Measurements from ENCODE around the gene OLFML2A.
"Not testable (repeated sequence)": the region's sequence is repeated elsewhere in the genome, so short reads cannot be mapped to it uniquely, and the experiment has no call there.

OLFML2A gene

GRCh38 chr9:124830593-124830992 lies 53.7 kb downstream of the OLFML2A start:
- no peak for TF ChIP-seq CTCF (IDR thresholded peaks at IDR 0.05; ENCODE audit: low read depth, low read length)
- in situ Hi-C loops (cut with HindIII; ENCODE audit: low sequenced_read_pairs), result no loop called here
- no peak overlapping the region for H3K4me3 ChIP-seq (ENCODE audit: low read depth, low read length)
- DNase-seq (ENCODE audit: low read depth, low spot score), result no peak

DNA sequence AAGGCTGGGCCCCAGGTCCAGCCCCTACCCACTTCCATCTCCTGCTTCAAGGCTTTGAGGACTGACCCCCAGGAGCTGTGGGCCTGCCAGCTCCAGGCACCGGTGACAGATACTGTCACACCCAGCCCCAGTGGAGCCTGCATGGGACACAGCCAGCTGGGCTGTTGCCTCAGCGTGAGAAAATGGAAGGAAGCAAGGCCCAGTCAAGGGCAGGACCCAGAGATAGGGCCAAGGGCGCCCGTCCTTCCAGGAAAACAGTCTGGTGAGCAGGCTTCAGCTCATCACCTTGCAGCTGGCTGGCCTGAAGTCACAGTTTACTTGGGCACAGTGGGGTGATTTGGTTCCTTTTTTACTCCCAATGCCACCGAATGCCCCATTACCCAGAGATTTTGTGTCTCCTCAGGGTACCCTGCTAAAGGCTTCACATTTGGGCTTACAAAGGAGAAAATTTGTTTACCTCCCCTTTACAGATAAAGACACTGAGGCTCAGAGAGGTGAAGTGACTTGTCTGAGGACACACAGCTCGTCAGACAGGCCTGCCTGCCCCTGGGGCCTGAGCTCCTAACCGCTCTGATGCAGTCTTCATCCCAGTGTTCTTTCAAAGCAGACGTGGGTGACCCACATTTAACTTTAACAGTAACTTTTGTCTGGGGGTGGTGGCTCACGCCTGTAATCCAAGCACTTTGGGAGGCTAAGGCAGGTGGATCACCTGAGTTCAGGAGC lies 54.9 kb downstream of the OLFML2A start:
- H3K4me3 ChIP-seq (ENCODE audit: low read depth, low read length), result no peak overlapping the region
- TF ChIP-seq CTCF (IDR thresholded peaks at IDR 0.05; ENCODE audit: low read depth, low read length), result no peak
- in situ Hi-C loops (cut with HindIII; ENCODE audit: low sequenced_read_pairs), result no loop called here
- no peak for DNase-seq (ENCODE audit: low read depth, low spot score)

GRCh38 chr9:124834591-124834990 lies 57.7 kb downstream of the OLFML2A start:
- H3K4me3 ChIP-seq (ENCODE audit: low read depth, low read length), result no peak overlapping the region
- in situ Hi-C loops (cut with HindIII; ENCODE audit: low sequenced_read_pairs), result no loop called here

DNA sequence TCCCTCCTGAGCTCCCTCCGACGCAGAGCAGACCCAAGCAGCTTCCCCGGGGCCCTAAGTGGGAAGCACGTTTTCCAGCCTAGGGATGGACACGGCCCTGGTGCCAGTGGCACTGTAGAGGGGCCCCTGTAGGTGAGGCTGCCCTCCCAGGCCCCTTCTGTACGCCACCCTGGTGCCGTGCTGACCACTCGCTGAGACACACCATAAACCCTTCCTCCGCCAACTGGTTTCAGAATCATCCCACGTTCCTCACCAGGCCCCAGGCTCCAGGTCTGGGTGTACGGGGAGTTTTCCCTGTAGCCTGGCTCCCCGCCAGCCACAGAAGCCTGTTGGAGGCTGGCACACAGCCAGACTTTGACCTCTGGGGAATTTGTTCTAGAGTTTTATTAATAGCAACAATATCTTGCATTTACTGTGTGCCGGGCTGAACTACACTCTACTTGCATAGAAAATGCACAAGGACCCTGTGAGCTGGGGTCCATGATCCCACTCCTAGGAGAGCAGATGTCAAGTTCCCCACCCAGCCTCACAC lies 58.2 kb downstream of the OLFML2A start:
- in situ Hi-C loops (cut with HindIII; ENCODE audit: low sequenced_read_pairs), result no loop called here
- DNase-seq (ENCODE audit: low read depth, low spot score), result peak; percentile 89
- TF ChIP-seq CTCF (IDR thresholded peaks at IDR 0.05; ENCODE audit: low read depth, low read length), result no peak
- H3K4me3 ChIP-seq (ENCODE audit: low read depth, low read length), result no peak overlapping the region

More at GRCh38 chr9:124834591-124834990, 57.7 kb downstream of the OLFML2A start:
- no peak for TF ChIP-seq CTCF (IDR thresholded peaks at IDR 0.05; ENCODE audit: low read depth, low read length)
- DNase-seq (ENCODE audit: low read depth, low spot score), result peak; percentile 77

GRCh38 chr9:124838132-124838531 lies 61.2 kb downstream of the OLFML2A start:
- H3K4me3 ChIP-seq (ENCODE audit: low read depth, low read length); DNase-seq (ENCODE audit: low read depth, low spot score); in situ Hi-C loops (cut with HindIII; ENCODE audit: low sequenced_read_pairs): not testable (repeated sequence)

DNA sequence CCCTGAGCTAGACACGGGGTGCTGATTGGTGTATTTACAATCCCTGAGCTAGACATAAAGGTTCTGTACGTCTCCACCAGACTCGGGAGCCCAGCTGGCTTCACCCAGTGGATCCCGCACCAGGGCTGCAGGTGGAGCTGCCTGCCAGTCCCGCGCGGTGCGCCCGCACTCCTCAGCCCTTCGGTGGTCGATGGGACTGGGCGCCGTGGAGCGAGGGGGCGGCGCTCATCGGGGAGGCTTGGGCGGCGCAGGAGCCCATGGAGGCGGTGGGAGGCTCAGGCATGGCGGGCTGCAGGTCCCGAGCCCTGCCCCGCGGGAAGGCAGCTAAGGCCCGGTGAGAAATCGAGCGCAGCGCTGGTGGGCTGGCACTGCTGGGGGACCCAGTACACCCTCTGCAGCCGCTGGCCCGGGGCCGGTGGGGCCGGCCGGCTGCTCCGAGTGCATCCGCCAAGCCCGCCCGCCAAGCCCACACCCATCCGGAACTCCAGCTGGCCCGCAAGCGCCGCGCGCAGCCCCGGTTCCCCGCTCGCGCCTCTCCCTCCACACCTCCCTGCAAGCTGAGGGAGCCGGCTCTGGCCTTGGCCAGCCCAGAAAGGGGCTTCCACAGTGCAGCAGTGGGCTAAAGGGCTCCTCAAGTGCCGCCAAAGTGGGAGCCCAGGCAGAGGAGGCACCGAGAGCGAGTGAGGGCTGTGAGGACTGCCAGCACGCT lies 61.8 kb downstream of the OLFML2A start:
- in situ Hi-C loops (cut with HindIII; ENCODE audit: low sequenced_read_pairs); DNase-seq (ENCODE audit: low read depth, low spot score); H3K4me3 ChIP-seq (ENCODE audit: low read depth, low read length): not testable (repeated sequence)

DNA sequence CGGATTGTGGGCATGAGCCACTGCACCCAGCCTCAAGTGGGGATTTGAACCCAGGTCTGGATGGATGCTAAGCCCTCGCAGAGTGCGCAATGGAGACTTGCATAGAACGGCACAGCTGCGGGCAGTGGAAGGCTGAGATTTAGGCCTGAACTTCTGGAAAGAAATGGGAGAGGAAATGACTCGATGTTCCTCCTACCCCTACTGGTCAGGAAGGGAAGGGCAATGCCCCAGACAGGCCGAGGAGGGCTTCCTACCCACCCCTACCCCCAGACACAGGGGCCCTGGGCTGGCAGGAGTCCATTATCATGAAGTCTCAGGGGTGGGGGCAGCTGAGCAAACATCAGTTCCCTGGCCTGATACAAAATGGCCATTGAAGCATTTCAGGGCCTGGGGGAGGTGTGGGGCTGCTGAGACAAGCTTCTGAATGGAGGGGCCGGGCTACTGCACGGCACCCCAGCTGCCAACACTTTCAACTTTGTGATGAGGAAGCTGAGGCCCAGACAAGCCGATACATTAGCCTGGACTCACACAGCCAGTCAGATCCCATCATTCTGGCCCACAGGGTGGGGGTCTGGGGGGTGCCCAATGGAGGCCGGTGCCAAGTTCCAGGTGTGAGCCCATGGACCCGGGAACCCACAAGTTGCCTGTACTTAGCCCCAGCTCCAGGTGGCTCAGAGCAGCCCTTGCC lies 62.8 kb downstream of the OLFML2A start:
- in situ Hi-C loops (cut with HindIII; ENCODE audit: low sequenced_read_pairs), result no loop called here
- TF ChIP-seq CTCF (IDR thresholded peaks at IDR 0.05; ENCODE audit: low read depth, low read length), result peak; percentile 71
- no peak for DNase-seq (ENCODE audit: low read depth, low spot score)

More for the DNA sequence above, 62.8 kb downstream of the OLFML2A start:
- no peak overlapping the region for H3K4me3 ChIP-seq (ENCODE audit: low read depth, low read length)

All from astrocyte of the spinal cord (primary cell).